ENCODE data around the gene FEM1C. TPM values are rescaled to one million over a fixed set of nuclear protein-coding genes. Genes with fewer than 3 reads are reported as not detected.
"Not testable (repeated sequence)": the region's sequence is repeated elsewhere in the genome, so short reads cannot be mapped to it uniquely, and the experiment has no call there.

The FEM1C gene
- total RNA-seq, 1 donor from 2014 or later = 13.7 TPM

DNA sequence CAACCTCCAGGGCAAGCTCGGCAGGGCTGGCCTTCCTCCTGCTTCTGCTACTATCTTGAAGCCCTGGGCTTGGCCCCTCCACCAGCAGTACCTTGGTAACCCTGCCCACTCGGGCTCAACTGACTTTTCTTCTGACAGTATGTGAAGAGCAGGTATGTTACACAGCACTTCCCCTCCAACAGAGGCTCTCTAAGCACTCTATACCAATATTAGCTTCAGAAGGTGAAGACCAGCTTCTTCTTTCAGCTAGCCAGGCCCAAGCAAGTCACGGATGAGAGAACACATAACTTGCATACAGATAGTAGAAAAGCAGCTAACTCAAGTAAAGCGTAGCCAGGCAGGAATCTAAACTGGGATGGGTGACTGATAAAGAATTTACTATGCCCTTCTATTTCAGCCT lies 64.3 kb downstream of the FEM1C start:
- intact Hi-C loops (cut with micrococcal nuclease) = no loop called here

GRCh38 chr5:115479166-115479873 lies 65.3 kb downstream of the FEM1C start:
- intact Hi-C loops (cut with micrococcal nuclease) = not testable (repeated sequence)

DNA sequence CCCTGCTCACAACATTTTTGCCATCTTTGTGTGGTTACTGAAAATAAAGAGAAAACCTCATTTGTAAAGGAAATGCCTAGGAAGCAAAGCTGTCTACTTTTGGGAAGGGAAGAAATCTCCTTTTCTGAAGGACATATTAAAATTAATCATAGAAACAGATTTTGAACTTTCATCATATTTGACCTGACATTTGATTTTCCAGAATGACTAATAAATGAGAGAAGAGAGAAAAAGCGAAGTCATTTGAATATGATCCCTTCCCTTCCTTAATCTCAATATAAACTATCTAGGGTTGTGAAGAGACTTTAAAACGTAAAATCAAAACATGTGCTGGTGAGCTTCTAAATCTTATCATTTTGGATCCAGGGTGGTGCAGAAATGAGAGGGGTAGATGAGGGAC lies 66.3 kb downstream of the FEM1C start:
- intact Hi-C loops (cut with micrococcal nuclease) = no loop called here

DNA sequence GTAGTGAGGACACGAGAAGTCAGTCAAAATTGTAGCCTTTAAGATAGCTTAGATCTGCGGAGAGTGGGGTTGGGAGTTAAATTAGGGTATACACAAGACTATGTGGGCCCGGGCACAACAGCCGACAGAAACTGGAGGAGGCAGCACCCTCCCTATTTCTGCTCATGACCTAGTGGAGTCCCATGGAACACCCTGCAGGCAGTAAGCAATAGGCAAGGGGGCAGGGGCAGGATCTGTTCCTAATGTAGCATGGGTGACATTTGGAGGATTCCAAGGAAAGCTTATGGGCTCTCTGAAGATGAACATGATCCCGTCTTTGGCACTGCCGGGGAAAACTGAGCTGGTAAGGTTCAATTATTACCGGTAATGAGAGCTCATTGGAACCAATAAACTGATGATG lies 67.0 kb downstream of the FEM1C start:
- intact Hi-C loops (cut with micrococcal nuclease) = no loop called here

DNA sequence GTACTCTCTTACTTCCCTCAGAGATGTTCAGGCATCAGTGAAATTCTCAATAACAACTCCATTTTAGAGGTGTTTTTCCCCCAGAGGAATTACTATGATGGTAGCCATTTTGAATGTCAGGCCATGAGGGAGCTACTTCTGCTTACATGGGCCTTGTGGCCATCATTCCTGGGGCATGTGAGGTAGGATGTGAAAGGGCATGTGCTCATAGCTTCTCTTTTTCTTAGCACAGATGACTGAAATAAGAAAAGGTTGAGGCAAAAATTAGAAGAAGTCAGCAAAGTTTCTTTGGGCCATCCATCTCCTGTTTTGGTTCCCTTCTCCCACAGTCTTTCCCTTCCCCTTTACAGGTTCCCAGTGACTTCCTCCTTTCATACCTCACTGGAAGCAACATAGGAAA lies 68.8 kb downstream of the FEM1C start:
- intact Hi-C loops (cut with micrococcal nuclease) = no loop called here

GRCh38 chr5:115472271-115473025 lies 72.1 kb downstream of the FEM1C start:
- intact Hi-C loops (cut with micrococcal nuclease) = no loop called here

- intact Hi-C loops (cut with micrococcal nuclease) = no loop called here
Observed at GRCh38 chr5:115471345-115472063, 73.1 kb downstream of the FEM1C start.

- intact Hi-C loops (cut with micrococcal nuclease) = no loop called here
Observed at GRCh38 chr5:115470921-115471320, 73.7 kb downstream of the FEM1C start.

Other genes with a start within 250 kb of the FEM1C start
- 0.82 and 1.2 TPM in 2 replicates for gene CCDC112, start 248.1 kb downstream of the FEM1C start, total RNA-seq
- 0.84 and 1.00 TPM in 2 replicates for gene TICAM2, start 57.7 kb upstream of the FEM1C start, total RNA-seq
- gene TMED7, start 81.3 kb upstream of the FEM1C start, total RNA-seq = 45.1 and 47.8 TPM in 2 replicates

Measured in T-helper 2 cell treated with Interferon-gamma antibody and Interleukin-4, amounts not matched to agents 100 ng/mL and 5 ng/mL, for 36 hours (primary cell).